Measurements from ENCODE around the gene PDE4B. TPM values are rescaled to one million over a fixed set of nuclear protein-coding genes. Genes with fewer than 3 reads are reported as not detected.

Gene PDE4B
- polyA plus RNA-seq, 6 donors from 2014 or later = 126 to 400 (median 150) TPM

DNA sequence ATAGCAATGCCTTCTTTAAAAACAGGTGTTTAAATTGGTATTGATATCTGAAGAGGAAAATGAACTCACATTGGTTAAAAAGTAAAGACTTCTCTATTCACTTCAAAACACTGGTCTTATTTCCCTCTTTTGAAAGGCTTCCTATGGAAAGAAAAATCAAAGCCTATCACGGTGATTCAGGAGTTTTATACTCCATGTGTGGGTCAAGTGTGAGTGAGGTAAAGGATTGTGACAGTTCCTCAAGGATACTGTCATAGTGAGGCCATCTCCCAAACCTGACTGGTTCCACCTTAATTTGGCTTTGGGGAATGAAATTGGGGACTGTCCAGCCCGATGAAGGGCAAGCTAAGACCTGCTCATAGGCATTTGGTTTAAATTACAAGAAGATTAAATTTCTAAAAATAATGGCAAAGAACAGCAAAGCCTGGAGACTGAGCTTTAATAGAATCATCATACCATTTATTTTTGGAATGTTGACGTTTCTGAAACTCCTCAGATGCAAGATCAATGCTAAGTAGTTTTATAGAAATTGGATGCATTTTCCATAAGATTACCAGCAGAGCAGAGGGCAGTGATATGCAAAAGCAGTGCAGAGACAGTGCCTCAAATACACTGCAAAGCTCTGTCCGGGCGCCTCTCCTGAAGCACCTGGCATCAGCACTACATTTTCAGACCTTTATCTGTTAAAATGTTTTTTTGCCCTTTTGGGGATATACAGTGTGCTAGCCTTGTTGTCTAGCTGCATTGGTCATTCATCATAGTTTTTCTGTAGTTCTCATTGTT lies 439.2 kb downstream of the PDE4B start:
- H3K4me3 Mint-ChIP-seq = no peak overlapping the region
- H3K36me3 Mint-ChIP-seq = no peaks in the 10 kb centered on the region
- no peak for DNase-seq
- peak overlapping the region in 1 of 6 donors; percentile 3 for H3K27ac Mint-ChIP-seq
- H3K9me3 Mint-ChIP-seq = no peaks in the 10 kb centered on the region
- ATAC-seq (ENCODE audit: low read depth in 2 of 2) = no peak
- H3K27me3 Mint-ChIP-seq = peaks cover 0 to 17% (median 0%) of the 10 kb centered on the region in 3 donors
- no peaks in the 10 kb centered on the region for H3K4me1 Mint-ChIP-seq

DNA sequence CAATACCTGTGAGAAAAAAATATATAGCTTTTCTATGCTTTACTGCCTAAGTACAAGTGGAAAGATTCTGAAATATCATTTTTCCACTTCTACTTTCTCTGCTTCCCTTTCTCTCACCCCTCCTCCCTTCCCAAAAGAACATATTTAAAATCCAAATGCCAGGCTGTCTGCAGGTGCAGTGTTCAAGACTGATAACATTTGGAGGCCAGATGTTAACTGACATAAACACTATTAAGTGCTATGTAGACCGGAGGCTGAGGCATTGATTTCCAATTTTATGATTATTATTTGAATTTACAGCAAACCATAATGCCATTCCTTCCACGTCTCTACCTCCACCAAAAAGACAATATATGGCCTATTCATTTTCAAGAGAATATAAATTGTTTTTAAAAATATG lies 444.3 kb downstream of the PDE4B start:
- Mint-ChIP-seq H3K36me3 (no peaks in the 10 kb centered on the region), H3K9me3 (no peaks in the 10 kb centered on the region), H3K4me1 (no peaks in the 10 kb centered on the region), H3K4me3 (no peak overlapping the region), H3K27ac (no peak overlapping the region), H3K27me3 (peaks cover 3 to 32% (median 6%) of the 10 kb centered on the region in 3 donors)
- DNase-seq = no peak
- no peak for ATAC-seq (ENCODE audit: low read depth in 2 of 2)

DNA sequence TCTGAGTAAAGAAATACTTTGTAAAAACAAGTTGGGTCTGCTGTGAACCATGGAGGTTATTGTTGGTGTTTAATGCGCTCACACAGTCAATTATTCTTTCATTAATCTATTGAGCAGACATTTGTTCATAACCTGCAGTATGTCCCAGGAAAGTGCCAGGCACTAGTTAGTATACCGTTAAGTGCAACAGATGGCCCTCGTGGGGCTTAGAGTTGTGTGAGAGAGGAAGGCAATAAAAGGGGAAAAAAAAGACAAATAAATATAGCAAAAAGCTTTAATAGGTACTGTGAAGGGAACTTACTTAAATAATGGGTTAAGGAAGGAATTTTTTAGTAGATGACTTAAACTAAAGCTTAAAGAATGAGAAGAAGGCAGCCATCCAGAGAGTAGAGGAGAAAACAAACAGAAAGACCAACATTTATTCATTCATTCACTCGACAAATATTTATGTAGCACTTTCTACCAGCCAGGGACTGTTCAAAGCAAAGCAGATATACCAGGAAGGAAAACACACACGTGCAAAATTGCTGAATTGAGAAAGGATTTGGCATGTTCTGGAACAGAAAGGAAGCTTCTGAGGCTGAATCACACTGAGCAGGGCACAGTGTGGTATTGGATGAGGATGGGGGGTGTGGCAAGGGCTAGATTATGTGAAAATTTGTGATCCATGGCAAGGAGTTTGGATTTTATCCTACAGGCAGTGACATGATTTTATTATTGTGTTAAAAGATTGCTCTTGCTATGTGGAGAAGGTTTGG lies 445.2 kb downstream of the PDE4B start:
- Mint-ChIP-seq H3K27ac (no peak overlapping the region), H3K27me3 (peaks cover 3 to 32% (median 6%) of the 10 kb centered on the region in 3 donors), H3K4me3 (no peak overlapping the region), H3K36me3 (no peaks in the 10 kb centered on the region), H3K4me1 (no peaks in the 10 kb centered on the region), H3K9me3 (no peaks in the 10 kb centered on the region)
- DNase-seq (no peak), ATAC-seq (ENCODE audit: low read depth in 2 of 2) (no peak)

DNA sequence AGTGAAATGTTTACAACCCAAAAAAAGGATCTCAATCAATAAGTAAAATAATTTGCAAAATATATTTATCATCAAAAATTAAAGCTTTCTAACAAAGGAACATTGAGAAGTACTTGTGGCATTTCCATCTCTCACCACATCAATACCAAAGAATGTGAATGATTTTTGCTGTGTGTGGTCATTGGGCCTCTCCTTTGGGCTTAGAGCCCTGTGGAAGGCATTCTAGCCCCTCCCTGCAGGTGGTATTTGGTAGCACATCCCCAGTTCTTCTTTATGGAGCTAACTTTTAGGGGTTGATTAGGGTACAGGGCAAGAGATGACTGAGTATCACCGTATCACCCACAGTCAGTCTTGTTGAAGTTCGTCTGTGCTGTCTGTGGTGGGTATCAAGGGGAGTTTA lies 447.1 kb downstream of the PDE4B start:
- DNase-seq (no peak), ATAC-seq (ENCODE audit: low read depth in 2 of 2) (peak; percentile 34)
- Mint-ChIP-seq H3K4me3 (no peak overlapping the region), H3K9me3 (no peaks in the 10 kb centered on the region), H3K27ac (no peak overlapping the region), H3K4me1 (no peaks in the 10 kb centered on the region), H3K36me3 (no peaks in the 10 kb centered on the region), H3K27me3 (peaks cover 3 to 25% (median 6%) of the 10 kb centered on the region in 3 donors)

DNA sequence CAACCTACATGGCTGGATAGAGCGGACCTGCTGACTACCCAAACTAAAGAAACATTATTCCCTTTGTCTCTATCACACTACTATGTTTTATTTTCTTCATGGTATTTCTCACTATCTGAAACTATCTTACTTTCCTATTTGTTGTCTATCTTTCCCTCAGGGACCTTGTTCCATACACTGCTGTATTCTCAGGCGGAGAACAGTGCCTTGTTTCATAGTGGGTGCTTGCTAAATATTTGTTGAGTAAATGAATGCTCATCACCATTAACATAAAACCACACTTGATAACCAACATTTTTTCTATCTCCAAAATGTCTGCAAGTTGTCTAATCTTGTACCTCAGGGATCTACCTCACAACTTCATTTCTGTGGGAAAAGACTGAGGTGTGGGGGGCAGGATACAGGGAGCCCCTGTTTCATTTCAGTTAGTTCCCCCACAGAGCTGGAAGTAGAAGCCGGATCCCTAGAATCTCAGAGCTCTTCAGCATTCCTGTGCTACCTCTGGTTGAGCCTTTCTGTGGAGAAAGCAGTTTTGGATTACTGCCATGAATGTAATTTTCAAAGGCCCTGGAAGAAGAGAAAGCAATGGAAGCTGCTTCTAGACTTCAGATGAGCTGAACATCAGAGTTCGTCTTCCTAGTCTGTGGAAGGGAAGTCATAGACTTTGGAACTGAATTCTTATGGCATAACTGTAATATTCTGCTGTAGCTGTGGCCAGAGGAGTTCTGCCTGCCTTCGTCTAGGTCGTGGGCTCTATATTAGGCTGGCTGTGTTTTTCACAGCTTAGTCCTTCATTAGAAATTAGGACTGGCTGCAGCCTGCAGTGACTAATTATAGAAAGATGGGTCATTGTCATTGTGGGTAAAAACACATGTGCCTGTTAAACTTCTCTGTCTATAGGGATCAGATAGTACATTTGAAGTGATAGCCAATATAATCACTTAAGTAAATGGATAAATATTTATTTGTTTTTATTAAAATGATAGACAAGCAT lies 448.1 kb downstream of the PDE4B start:
- Mint-ChIP-seq H3K4me1 (no peaks in the 10 kb centered on the region), H3K4me3 (no peak overlapping the region), H3K36me3 (no peaks in the 10 kb centered on the region), H3K27ac (no peak overlapping the region), H3K27me3 (peaks cover 3 to 23% (median 6%) of the 10 kb centered on the region in 3 donors), H3K9me3 (no peaks in the 10 kb centered on the region)
- no peak for ATAC-seq (ENCODE audit: low read depth in 2 of 2)
- DNase-seq = no peak

DNA sequence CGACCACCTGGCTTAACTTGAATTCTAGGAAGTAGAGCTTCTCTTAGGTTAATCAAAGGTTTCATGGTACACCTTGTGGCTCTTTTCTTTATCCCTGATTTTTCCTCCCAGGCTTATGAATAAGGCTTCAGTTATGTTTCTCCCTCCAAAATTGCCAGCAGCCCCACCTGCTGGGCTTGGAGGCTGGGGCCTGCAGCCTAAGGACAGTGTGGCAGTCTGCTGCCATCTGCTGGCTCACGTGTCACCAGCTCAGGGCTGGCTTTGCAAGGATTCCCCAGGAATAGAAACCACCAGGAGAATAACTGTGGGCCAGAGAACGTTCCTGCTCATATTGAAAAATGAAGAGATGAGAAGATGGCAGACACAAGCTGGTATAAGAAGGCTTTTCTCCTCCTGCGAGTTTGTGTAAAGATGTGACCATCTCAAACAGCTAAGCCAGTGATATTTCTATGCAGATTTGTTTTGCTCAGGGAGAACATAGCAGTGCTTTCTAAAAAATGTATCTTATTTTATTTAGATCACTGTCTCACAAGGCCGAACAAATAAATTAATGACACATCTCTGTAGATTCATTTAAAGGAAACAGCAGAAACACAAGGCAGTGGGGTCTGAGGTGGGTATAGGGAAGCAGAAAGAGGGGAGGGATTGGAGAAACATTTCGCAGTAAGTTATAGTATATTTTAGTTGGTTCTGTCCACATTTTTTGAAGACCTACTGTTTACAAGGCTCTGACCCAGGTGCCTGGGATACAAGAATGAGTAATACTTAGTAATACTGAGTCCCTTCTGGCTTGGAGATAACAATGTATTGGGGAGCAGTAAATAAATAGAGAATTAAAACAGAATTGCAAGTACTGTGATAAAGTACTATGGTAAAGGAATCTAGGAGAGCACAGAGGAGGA lies 450.2 kb downstream of the PDE4B start:
- no peaks in the 10 kb centered on the region for H3K36me3 Mint-ChIP-seq

DNA sequence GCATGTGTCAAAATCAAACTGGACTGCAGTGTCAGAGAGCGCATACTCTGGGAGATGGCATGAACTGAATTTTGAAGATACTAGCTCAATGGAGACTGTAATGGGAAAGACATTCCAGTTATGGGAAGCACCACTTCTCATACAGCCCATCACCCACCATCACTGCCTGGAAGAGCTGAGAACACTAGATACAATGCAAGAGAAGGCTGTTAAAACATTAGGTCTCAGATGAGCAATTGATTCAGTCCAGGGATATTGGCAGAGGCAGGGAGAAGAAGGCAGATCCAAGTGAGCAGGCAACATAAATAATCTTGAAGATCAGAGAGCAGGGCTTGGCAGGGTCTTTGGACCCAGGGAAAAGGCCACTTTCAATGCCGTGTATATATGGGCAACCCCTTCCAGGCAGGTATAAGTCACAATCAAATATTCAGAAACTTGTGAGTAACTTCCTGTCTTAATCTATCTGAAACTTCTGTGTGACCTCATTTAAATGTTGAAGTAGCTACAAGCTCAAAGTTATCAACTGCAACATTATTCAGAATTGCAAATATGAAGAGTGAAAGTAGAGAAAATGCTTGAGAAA lies 450.9 kb downstream of the PDE4B start:
- H3K4me1 Mint-ChIP-seq = no peaks in the 10 kb centered on the region
- H3K27ac Mint-ChIP-seq = no peak overlapping the region
- DNase-seq (no peak), ATAC-seq (ENCODE audit: low read depth in 2 of 2) (no peak)
- no peak overlapping the region for H3K4me3 Mint-ChIP-seq
- H3K27me3 Mint-ChIP-seq = peaks cover 0 to 1% (median 0%) of the 10 kb centered on the region in 3 donors
- H3K36me3 Mint-ChIP-seq = no peaks in the 10 kb centered on the region
- no peaks in the 10 kb centered on the region for H3K9me3 Mint-ChIP-seq

More for the DNA sequence above, 450.2 kb downstream of the PDE4B start:
- peak; percentile 52 for DNase-seq
- peak; percentile 96 to 98 for ATAC-seq (ENCODE audit: low read depth in 2 of 2)
- H3K27ac Mint-ChIP-seq = no peak overlapping the region
- H3K4me1 Mint-ChIP-seq = no peaks in the 10 kb centered on the region
- H3K4me3 Mint-ChIP-seq = no peak overlapping the region
- H3K27me3 Mint-ChIP-seq = peaks cover 3 to 9% (median 6%) of the 10 kb centered on the region in 3 donors
- no peaks in the 10 kb centered on the region for H3K9me3 Mint-ChIP-seq

DNA sequence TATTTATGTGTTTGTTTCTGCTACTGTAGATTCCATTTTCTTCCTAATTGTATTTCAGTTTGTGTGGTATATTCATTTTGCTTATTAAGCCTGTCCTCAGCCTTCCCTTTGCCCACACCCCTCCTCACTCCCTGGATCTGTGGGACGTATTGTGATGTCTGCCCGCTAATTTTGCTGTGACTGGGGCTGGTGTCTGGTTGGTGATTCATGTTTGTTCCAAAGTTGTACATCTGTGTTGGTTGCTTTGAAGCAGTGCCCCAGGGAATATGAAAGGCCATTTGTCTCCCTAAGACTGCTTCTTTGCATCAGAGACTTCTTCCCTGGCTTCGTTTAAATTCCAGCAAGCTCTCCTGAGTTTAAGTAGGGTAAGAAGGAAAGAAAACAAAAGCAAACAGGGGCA lies 451.7 kb downstream of the PDE4B start:
- no peaks in the 10 kb centered on the region for H3K27me3 Mint-ChIP-seq
- ATAC-seq (ENCODE audit: low read depth in 2 of 2) = no peak

DNA sequence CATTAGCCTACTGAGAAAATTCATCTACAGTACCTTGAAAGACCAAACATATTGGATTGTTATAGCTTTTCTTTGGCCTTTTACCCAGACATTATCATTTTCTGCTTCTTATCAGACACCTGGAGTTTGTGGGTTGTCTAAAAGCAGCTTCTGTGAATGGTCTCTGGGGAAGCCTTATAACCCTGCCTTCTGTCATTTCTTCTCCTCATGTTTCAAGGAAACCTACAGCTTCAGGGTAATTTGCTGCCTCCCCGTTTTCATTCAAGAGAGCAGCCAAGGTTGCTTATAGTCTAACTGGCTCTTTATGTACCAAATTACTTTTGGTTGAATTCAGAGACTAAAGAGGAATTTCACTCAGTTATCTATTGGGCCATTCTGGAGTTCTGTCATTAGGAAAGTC lies 453.0 kb downstream of the PDE4B start:
- Mint-ChIP-seq H3K9me3 (no peaks in the 10 kb centered on the region), H3K4me3 (no peak overlapping the region), H3K36me3 (no peaks in the 10 kb centered on the region), H3K27me3 (no peaks in the 10 kb centered on the region), H3K4me1 (no peaks in the 10 kb centered on the region), H3K27ac (no peak overlapping the region)
- DNase-seq = no peak
- ATAC-seq (ENCODE audit: low read depth in 2 of 2) = no peak

More for the DNA sequence above, 451.7 kb downstream of the PDE4B start:
- Mint-ChIP-seq H3K27ac (no peak overlapping the region), H3K4me3 (no peak overlapping the region), H3K36me3 (no peaks in the 10 kb centered on the region), H3K9me3 (no peaks in the 10 kb centered on the region), H3K4me1 (no peaks in the 10 kb centered on the region)
- DNase-seq = no peak

DNA sequence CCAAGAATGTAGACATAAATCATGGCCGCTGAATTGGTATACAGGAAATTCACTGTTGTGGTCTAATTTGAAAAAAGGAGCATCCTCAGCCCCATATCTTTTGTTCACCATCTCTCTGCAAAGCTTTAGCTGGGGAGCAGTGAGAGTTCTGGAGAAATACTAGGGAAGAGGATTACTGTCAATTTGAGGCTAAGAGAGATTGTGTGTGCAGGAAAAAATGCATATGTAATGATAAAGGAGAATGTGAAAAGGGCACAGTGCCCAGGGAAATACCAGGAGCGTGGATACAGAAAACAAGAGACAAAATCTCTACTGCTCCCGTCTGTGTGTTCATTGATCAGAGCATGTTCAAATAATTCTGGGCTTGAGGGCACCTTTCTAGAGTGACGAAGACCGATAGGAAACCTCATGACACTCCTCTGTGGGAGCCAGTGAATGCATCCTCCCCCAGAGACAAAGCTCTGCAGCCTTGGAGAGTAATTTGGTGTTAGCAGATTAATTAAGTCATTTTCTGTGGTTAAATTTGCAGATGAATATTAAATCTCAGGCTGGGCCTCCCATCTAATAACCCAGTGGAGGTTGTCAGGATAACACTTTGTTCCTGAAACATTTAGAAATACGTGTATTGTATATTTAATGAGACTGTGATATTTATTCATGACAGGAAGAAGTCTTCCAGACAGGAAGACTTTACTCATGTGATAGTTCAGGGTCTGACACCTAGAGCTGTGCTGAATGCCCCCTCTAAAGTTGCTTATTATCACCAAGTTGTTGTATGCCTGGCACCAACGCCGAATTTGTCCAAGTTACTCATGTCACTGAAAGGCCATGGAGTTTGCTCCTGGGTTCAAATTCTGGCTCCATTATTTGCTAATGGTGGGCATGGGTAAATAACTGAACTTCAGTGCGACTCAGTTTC lies 453.9 kb downstream of the PDE4B start:
- no peaks in the 10 kb centered on the region for H3K27me3 Mint-ChIP-seq
- H3K36me3 Mint-ChIP-seq = no peaks in the 10 kb centered on the region
- no peaks in the 10 kb centered on the region for H3K9me3 Mint-ChIP-seq
- no peak for DNase-seq
- no peak for ATAC-seq (ENCODE audit: low read depth in 2 of 2)
- H3K27ac Mint-ChIP-seq = no peak overlapping the region
- no peaks in the 10 kb centered on the region for H3K4me1 Mint-ChIP-seq
- H3K4me3 Mint-ChIP-seq = no peak overlapping the region

DNA sequence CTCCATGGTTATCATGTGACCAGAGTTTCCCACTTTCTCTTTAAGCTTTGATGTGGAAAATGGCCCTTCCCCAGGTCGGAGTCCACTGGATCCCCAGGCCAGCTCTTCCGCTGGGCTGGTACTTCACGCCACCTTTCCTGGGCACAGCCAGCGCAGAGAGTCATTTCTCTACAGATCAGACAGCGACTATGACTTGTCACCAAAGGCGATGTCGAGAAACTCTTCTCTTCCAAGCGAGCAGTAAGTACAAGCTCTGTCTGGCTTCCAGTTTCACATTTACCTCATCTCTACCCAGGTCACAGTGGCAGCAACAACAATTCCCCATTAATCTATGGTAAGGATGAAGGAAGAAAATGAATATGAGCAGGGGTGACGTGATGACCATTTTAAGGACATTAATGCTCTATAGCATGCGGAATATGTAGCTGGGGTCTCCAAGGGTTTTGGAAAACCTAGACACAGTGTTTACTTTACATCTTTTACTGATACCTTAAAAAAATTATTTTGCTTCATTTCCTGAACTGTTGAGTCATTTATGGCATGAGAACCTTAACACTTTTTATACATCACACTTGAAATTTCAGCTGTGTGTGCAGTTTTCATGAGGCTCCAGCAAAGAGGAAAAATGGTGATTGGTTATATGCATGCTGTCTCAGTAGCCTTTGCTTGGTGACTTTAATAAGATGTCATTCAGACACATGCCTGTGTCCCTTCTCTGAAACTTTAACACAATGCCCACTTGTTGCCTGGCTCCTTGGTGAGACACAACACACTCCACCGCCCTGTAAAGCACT lies 454.9 kb downstream of the PDE4B start:
- Mint-ChIP-seq H3K9me3 (no peaks in the 10 kb centered on the region), H3K36me3 (no peaks in the 10 kb centered on the region), H3K4me1 (no peaks in the 10 kb centered on the region), H3K4me3 (peak overlapping the region in 1 of 8 donors; percentile 38), H3K27ac (peak overlapping the region in 1 of 6 donors; percentile 57), H3K27me3 (no peaks in the 10 kb centered on the region)
- DNase-seq (no peak), ATAC-seq (ENCODE audit: low read depth in 2 of 2) (no peak)

Data from naive B cell (primary cell).